ENCODE measurements around the gene SLC25A51. TPM values are rescaled to one million over a fixed set of nuclear protein-coding genes. Genes with fewer than 3 reads are reported as not detected.
"Not testable (repeated sequence)": the region's sequence is repeated elsewhere in the genome, so short reads cannot be mapped to it uniquely, and the experiment has no call there.

Gene SLC25A51
- total and polyA plus RNA-seq, 2 donors: 8.6 to 20.4 TPM

GRCh38 chr9:37902131-37902530 lies 1.8 kb downstream of the SLC25A51 start:
- Histone ChIP-seq H3K4me3 (ENCODE audit: low read length in 2 of 2) (no peak overlapping the region), H3K4me1 (ENCODE audit: control insufficient read depth in 2 of 2, insufficient read depth in 2 of 2, low read length in 2 of 2) (peaks cover 8 to 20% of the 10 kb centered on the region in 2 donors)

GRCh38 chr9:37899041-37899440 lies 4.9 kb downstream of the SLC25A51 start:
- H3K27me3 ChIP-seq (ENCODE audit: control insufficient read depth in 2 of 2, insufficient read depth in 1 of 2, low read length in 1 of 2): no peaks in the 10 kb centered on the region

More at GRCh38 chr9:37902131-37902530, 1.8 kb downstream of the SLC25A51 start:
- Histone ChIP-seq H3K9me3 (ENCODE audit: control insufficient read depth in 2 of 2, insufficient read depth in 1 of 2, low read length in 1 of 2) (no peaks in the 10 kb centered on the region), H3K27ac (ENCODE audit: low read depth in 1 of 2, low read length in 1 of 2) (no peak overlapping the region), H3K36me3 (ENCODE audit: control insufficient read depth in 2 of 2, insufficient read depth in 2 of 2, low read length in 1 of 2) (peaks cover 7 to 17% of the 10 kb centered on the region in 2 donors), H3K27me3 (ENCODE audit: control insufficient read depth in 2 of 2, insufficient read depth in 1 of 2, low read length in 1 of 2) (no peaks in the 10 kb centered on the region)
- no peak for DNase-seq (ENCODE audit: low read depth in 6 of 9, low spot score in 9 of 9)

DNA sequence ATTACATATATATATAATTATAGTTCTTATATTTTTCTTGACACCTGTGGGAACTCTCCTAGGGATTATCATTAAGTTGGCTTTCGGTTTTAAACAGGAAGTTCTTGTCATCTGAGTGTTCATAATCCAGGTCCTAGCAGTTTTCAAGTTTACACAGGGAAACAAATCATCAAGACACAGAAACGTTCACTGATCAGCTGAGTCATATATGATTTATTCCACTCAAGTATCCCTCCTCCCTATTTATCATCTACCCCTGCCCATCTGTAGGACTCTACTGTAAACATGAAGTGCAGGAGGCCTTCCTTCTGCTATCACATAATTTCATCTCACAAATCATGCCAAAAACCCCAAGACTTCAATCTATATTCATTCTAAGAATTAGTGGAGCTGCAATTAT lies 6.3 kb downstream of the SLC25A51 start:
- Histone ChIP-seq H3K36me3 (ENCODE audit: control insufficient read depth in 2 of 2, insufficient read depth in 2 of 2, low read length in 1 of 2) (peaks cover 26 to 51% of the 10 kb centered on the region in 2 donors), H3K4me1 (ENCODE audit: control insufficient read depth in 2 of 2, insufficient read depth in 2 of 2, low read length in 2 of 2) (peaks cover under 1% of the 10 kb centered on the region in 2 donors), H3K27me3 (ENCODE audit: control insufficient read depth in 2 of 2, insufficient read depth in 1 of 2, low read length in 1 of 2) (no peaks in the 10 kb centered on the region), H3K9me3 (ENCODE audit: control insufficient read depth in 2 of 2, insufficient read depth in 1 of 2, low read length in 1 of 2) (no peaks in the 10 kb centered on the region), H3K4me3 (ENCODE audit: low read length in 2 of 2) (no peak overlapping the region), H3K27ac (ENCODE audit: low read depth in 1 of 2, low read length in 1 of 2) (no peak overlapping the region)
- no peak for DNase-seq (ENCODE audit: low read depth in 6 of 9, low spot score in 9 of 9)
- WGBS: 82% methylated on average over 2 of the region's 2 CpGs

More at GRCh38 chr9:37899041-37899440, 4.9 kb downstream of the SLC25A51 start:
- 98% methylated on average over 2 of the region's 2 CpGs for WGBS
- no peak for DNase-seq (ENCODE audit: low read depth in 6 of 9, low spot score in 9 of 9)
- H3K9me3 ChIP-seq (ENCODE audit: control insufficient read depth in 2 of 2, insufficient read depth in 1 of 2, low read length in 1 of 2): no peaks in the 10 kb centered on the region
- no peak overlapping the region for H3K4me3 ChIP-seq (ENCODE audit: low read length in 2 of 2)
- no peak overlapping the region for H3K27ac ChIP-seq (ENCODE audit: low read depth in 1 of 2, low read length in 1 of 2)
- peaks cover 16 to 39% of the 10 kb centered on the region in 2 donors for H3K36me3 ChIP-seq (ENCODE audit: control insufficient read depth in 2 of 2, insufficient read depth in 2 of 2, low read length in 1 of 2)
- H3K4me1 ChIP-seq (ENCODE audit: control insufficient read depth in 2 of 2, insufficient read depth in 2 of 2, low read length in 2 of 2): peaks cover 7 to 8% of the 10 kb centered on the region in 2 donors

- no peaks in the 10 kb centered on the region for H3K4me1 ChIP-seq (ENCODE audit: control insufficient read depth in 2 of 2, insufficient read depth in 2 of 2, low read length in 2 of 2)
- H3K27ac ChIP-seq (ENCODE audit: low read depth in 1 of 2, low read length in 1 of 2): no peak overlapping the region
- no peaks in the 10 kb centered on the region for H3K9me3 ChIP-seq (ENCODE audit: control insufficient read depth in 2 of 2, insufficient read depth in 1 of 2, low read length in 1 of 2)
- no peak for DNase-seq (ENCODE audit: low read depth in 6 of 9, low spot score in 9 of 9)
- peaks cover 27 to 43% of the 10 kb centered on the region in 2 donors for H3K36me3 ChIP-seq (ENCODE audit: control insufficient read depth in 2 of 2, insufficient read depth in 2 of 2, low read length in 1 of 2)
- H3K27me3 ChIP-seq (ENCODE audit: control insufficient read depth in 2 of 2, insufficient read depth in 1 of 2, low read length in 1 of 2): no peaks in the 10 kb centered on the region
- WGBS: 96% methylated on average over 8 of the region's 8 CpGs
- H3K4me3 ChIP-seq (ENCODE audit: low read length in 2 of 2): no peak overlapping the region
Measured at GRCh38 chr9:37892063-37892462, 11.9 kb downstream of the SLC25A51 start.

GRCh38 chr9:37891042-37891441 lies 12.9 kb downstream of the SLC25A51 start:
- 99% methylated on average over 15 of the region's 17 CpGs for WGBS
- H3K27ac ChIP-seq (ENCODE audit: low read depth in 1 of 2, low read length in 1 of 2); DNase-seq (ENCODE audit: low read depth in 6 of 9, low spot score in 9 of 9); H3K4me1 ChIP-seq (ENCODE audit: control insufficient read depth in 2 of 2, insufficient read depth in 2 of 2, low read length in 2 of 2); H3K4me3 ChIP-seq (ENCODE audit: low read length in 2 of 2); H3K9me3 ChIP-seq (ENCODE audit: control insufficient read depth in 2 of 2, insufficient read depth in 1 of 2, low read length in 1 of 2); H3K27me3 ChIP-seq (ENCODE audit: control insufficient read depth in 2 of 2, insufficient read depth in 1 of 2, low read length in 1 of 2): not testable (repeated sequence)
- peaks cover 24 to 36% of the 10 kb centered on the region in 2 donors for H3K36me3 ChIP-seq (ENCODE audit: control insufficient read depth in 2 of 2, insufficient read depth in 2 of 2, low read length in 1 of 2)

GRCh38 chr9:37889536-37889935 lies 14.4 kb downstream of the SLC25A51 start:
- no peaks in the 10 kb centered on the region for H3K9me3 ChIP-seq (ENCODE audit: control insufficient read depth in 2 of 2, insufficient read depth in 1 of 2, low read length in 1 of 2)
- H3K4me1 ChIP-seq (ENCODE audit: control insufficient read depth in 2 of 2, insufficient read depth in 2 of 2, low read length in 2 of 2): no peaks in the 10 kb centered on the region
- H3K27ac ChIP-seq (ENCODE audit: low read depth in 1 of 2, low read length in 1 of 2): no peak overlapping the region
- DNase-seq (ENCODE audit: low read depth in 6 of 9, low spot score in 9 of 9): no peak
- H3K4me3 ChIP-seq (ENCODE audit: low read length in 2 of 2): no peak overlapping the region
- H3K27me3 ChIP-seq (ENCODE audit: control insufficient read depth in 2 of 2, insufficient read depth in 1 of 2, low read length in 1 of 2): no peaks in the 10 kb centered on the region
- H3K36me3 ChIP-seq (ENCODE audit: control insufficient read depth in 2 of 2, insufficient read depth in 2 of 2, low read length in 1 of 2): peaks cover 23 to 30% of the 10 kb centered on the region in 2 donors

DNA sequence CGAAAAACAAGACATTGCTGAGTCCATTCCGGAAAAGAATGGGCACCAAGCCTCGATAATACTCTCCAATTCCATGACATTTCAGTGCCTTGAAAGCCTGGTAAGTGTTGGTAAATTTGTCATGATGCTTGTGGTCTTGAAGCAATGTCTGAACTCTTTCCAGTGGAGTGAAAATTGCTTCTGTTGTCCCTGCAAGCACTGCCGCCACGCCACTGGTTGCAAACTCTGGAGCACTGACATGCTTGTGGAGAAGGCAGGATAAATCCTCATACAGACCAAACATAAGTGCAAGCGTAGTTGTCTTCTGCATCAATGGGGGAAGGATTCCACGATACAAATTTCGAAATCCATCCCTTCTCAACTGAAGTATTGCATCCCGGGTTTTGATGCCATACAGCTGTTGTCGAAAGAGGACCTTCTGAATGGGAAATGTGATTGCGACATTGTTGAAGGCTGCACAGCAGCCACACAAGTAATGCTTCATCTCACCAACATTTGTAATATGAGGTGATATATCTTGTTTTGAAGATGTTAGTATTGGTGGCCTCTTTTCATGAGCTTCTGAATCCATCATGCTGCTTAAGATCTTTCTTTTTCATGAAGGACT lies 15.8 kb downstream of the SLC25A51 start:
- H3K4me1 ChIP-seq (ENCODE audit: control insufficient read depth in 2 of 2, insufficient read depth in 2 of 2, low read length in 2 of 2); H3K27ac ChIP-seq (ENCODE audit: low read depth in 1 of 2, low read length in 1 of 2); H3K4me3 ChIP-seq (ENCODE audit: low read length in 2 of 2); H3K27me3 ChIP-seq (ENCODE audit: control insufficient read depth in 2 of 2, insufficient read depth in 1 of 2, low read length in 1 of 2); H3K9me3 ChIP-seq (ENCODE audit: control insufficient read depth in 2 of 2, insufficient read depth in 1 of 2, low read length in 1 of 2); DNase-seq (ENCODE audit: low read depth in 6 of 9, low spot score in 9 of 9): not testable (repeated sequence)
- WGBS: 94% methylated on average over 11 of the region's 11 CpGs
- H3K36me3 ChIP-seq (ENCODE audit: control insufficient read depth in 2 of 2, insufficient read depth in 2 of 2, low read length in 1 of 2): peaks cover 16 to 18% of the 10 kb centered on the region in 2 donors

DNA sequence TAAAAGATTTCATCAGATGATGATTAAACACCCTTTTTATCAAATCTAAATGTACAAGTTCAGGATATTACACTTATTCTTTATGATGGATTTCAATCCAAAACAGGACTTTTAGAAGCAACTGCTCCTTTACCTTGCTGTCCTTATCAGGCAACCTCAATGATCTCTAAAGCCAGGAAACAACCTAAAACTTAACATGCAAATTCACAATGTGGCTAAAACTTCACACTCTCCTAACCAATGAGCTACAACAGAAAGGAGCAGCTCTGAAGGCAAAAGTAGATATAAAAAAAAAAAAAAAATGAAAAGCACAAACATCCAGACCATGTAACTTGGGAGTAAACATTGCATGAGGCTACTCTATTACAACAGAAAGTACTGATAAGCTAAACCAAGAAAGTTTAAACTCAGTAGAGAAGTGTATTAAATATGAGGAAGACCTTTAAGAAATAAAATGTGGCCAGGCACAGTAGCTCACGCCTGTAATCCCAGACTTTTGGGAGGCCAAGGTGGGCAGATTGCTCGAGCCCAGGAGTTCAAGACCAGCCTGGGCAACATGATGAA lies 22.9 kb downstream of the SLC25A51 start:
- DNase-seq (ENCODE audit: low read depth in 6 of 9, low spot score in 9 of 9): no peak
- H3K27me3 ChIP-seq (ENCODE audit: control insufficient read depth in 2 of 2, insufficient read depth in 1 of 2, low read length in 1 of 2): no peaks in the 10 kb centered on the region
- H3K27ac ChIP-seq (ENCODE audit: low read depth in 1 of 2, low read length in 1 of 2): no peak overlapping the region
- 96% methylated on average over 2 of the region's 2 CpGs for WGBS
- peaks cover 14 to 18% of the 10 kb centered on the region in 2 donors for H3K36me3 ChIP-seq (ENCODE audit: control insufficient read depth in 2 of 2, insufficient read depth in 2 of 2, low read length in 1 of 2)
- no peak overlapping the region for H3K4me3 ChIP-seq (ENCODE audit: low read length in 2 of 2)
- peaks cover 0 to 5% of the 10 kb centered on the region in 2 donors for H3K9me3 ChIP-seq (ENCODE audit: control insufficient read depth in 2 of 2, insufficient read depth in 1 of 2, low read length in 1 of 2)
- no peaks in the 10 kb centered on the region for H3K4me1 ChIP-seq (ENCODE audit: control insufficient read depth in 2 of 2, insufficient read depth in 2 of 2, low read length in 2 of 2)

GRCh38 chr9:37876376-37876775 lies 27.6 kb downstream of the SLC25A51 start:
- Histone ChIP-seq H3K4me3 (ENCODE audit: low read length in 2 of 2) (no peak overlapping the region), H3K27me3 (ENCODE audit: control insufficient read depth in 2 of 2, insufficient read depth in 1 of 2, low read length in 1 of 2) (no peaks in the 10 kb centered on the region), H3K27ac (ENCODE audit: low read depth in 1 of 2, low read length in 1 of 2) (no peak overlapping the region), H3K4me1 (ENCODE audit: control insufficient read depth in 2 of 2, insufficient read depth in 2 of 2, low read length in 2 of 2) (no peaks in the 10 kb centered on the region), H3K36me3 (ENCODE audit: control insufficient read depth in 2 of 2, insufficient read depth in 2 of 2, low read length in 1 of 2) (peaks cover 8 to 15% of the 10 kb centered on the region in 2 donors), H3K9me3 (ENCODE audit: control insufficient read depth in 2 of 2, insufficient read depth in 1 of 2, low read length in 1 of 2) (peaks cover 0 to 5% of the 10 kb centered on the region in 2 donors)
- DNase-seq (ENCODE audit: low read depth in 6 of 9, low spot score in 9 of 9): no peak
- 99% methylated on average over 1 of the region's 1 CpG for WGBS
